Testis (tissue), 3 donors: ENCODE data around the gene CAD. TPM values are rescaled to one million over a fixed set of nuclear protein-coding genes. Genes with fewer than 3 reads are reported as not detected.
"Not testable (repeated sequence)": the region's sequence is repeated elsewhere in the genome, so short reads cannot be mapped to it uniquely, and the experiment has no call there.

Experiments
- DNase-seq: peaks from one replicate; pipeline ENCODE4 v3.0.0-alpha.2; 2019
- H3K27ac ChIP-seq, 2 donors: fragments of 200-600 bp; sonication (generic); one replicate each; pipeline ENCODE4 v1.5.1; 2019
- H3K27me3 ChIP-seq: fragments of 200-600 bp; sonication (generic); one replicate; pipeline ENCODE4 v1.5.1; 2019
- H3K36me3 ChIP-seq: fragments of 200-600 bp; sonication (generic); one replicate; pipeline ENCODE4 v1.5.1; 2017; ENCODE audit warnings: low read depth; ENCODE audit errors: missing control alignments
- H3K4me1 ChIP-seq: fragments of 200-600 bp; sonication (generic); one replicate; pipeline ENCODE4 v1.5.1; 2019
- H3K4me3 ChIP-seq, 2 donors: fragments of 200-600 bp; sonication (generic); one replicate each; pipeline ENCODE4 v1.5.1; 2017 to 2019
- H3K9me3 ChIP-seq: fragments of 200-600 bp; sonication (generic); one replicate; pipeline ENCODE4 v1.5.1; 2017
- CTCF ChIP-seq, 3 experiments: fragments of 450-650 bp in 2 of 3; fragments of 200-600 bp in 1 of 3; sonication (generic) in 1 of 3; IDR thresholded peaks; one replicate each; pipeline ENCODE4 v1.5.1; 2016 to 2019; ENCODE audit warnings: antibody characterized with exemption in 3 of 3, mild to moderate bottlenecking in 2 of 3, moderate library complexity in 1 of 3
- POLR2A ChIP-seq: fragments of 450-650 bp; IDR thresholded peaks from one replicate; pipeline ENCODE4 v1.6.1; 2017; ENCODE audit warnings: antibody characterized with exemption, mild to moderate bottlenecking, moderate library complexity
- whole genome bisulfite sequencing, 2 donors: methylation state at CpG; one replicate each; pipeline ENCODE4 v1.1.5; 2018; 5-methylcytosine and 5-hydroxymethylcytosine counted together
- intact Hi-C: fragments of 100-400 bp; cut with DNase I; formaldehyde crosslinking; loops from one replicate; pipeline ENCODE4 v1.15.1; 2023; ENCODE audit warnings: low total_unique reads
- polyA plus RNA-seq: library from polyadenylated mRNA; stranded (reverse); fragments of 350-450 nt; fragmentation: Illumina TruSeq; extraction: RNeasy Lipid Tissue Mini Kit (QIAGEN cat#74804); gene quantifications from one replicate; pipeline ENCODE4 v1.2.3, GENCODE V29; 2014; ENCODE audit warnings: low read depth, low replicate concordance; ENCODE audit not compliant: insufficient read depth
- total RNA-seq, 2 donors: library from RNA; depleted of rRNA; stranded (reverse); fragments of >200 nt; gene quantifications; one replicate each; pipeline ENCODE4 v1.2.3, GENCODE V29; 2016

Gene CAD
- total and polyA plus RNA-seq, 3 donors from 2014 or later: 40.0 to 66.9 (median 62.5) TPM

- Histone ChIP-seq H3K4me1 (peaks cover 4% of the 10 kb centered on the region), H3K27ac (no peak overlapping the region), H3K9me3 (no peaks in the 10 kb centered on the region), H3K4me3 (no peak overlapping the region), H3K36me3 (no peaks in the 10 kb centered on the region), H3K27me3 (no peaks in the 10 kb centered on the region)
- DNase-seq: no peak
- intact Hi-C loops: no loop called here
- TF ChIP-seq POLR2A (no peak), CTCF (IDR thresholded peaks at IDR 0.05) (no peak)
- 84 to 96% methylated on average over 8 of the region's 8 CpGs for WGBS, 2 donors
Measured at GRCh38 chr2:27189989-27190388, 27.2 kb upstream of the CAD start.

- H3K9me3 ChIP-seq: no peaks in the 10 kb centered on the region
- peak; percentile 61 to 66 (median 66) for TF ChIP-seq CTCF (IDR thresholded peaks at IDR 0.05)
- no peak for TF ChIP-seq POLR2A
- peak; percentile 82 for DNase-seq
- WGBS, 2 donors: 55 to 61% methylated on average over 8 of the region's 8 CpGs
- H3K36me3 ChIP-seq: no peaks in the 10 kb centered on the region
- intact Hi-C loops: no loop called here
- no peaks in the 10 kb centered on the region for H3K27me3 ChIP-seq
- no peaks in the 10 kb centered on the region for H3K4me1 ChIP-seq
- no peak overlapping the region for H3K4me3 ChIP-seq
- H3K27ac ChIP-seq: no peak overlapping the region
Measured at GRCh38 chr2:27191070-27191829, 25.9 kb upstream of the CAD start.

- no peak for DNase-seq
- Histone ChIP-seq H3K9me3 (no peaks in the 10 kb centered on the region), H3K4me3 (no peak overlapping the region), H3K27ac (peak overlapping the region in 1 of 2 donors; percentile 53), H3K4me1 (peaks cover 5% of the 10 kb centered on the region), H3K36me3 (no peaks in the 10 kb centered on the region), H3K27me3 (no peaks in the 10 kb centered on the region)
- intact Hi-C loops: no loop called here
- WGBS, 2 donors: 63 to 76% methylated on average over 17 of the region's 17 CpGs
- TF ChIP-seq CTCF (IDR thresholded peaks at IDR 0.05) (no peak), POLR2A (no peak)
Measured at GRCh38 chr2:27194538-27195354, 22.4 kb upstream of the CAD start.

- H3K27me3 ChIP-seq, H3K27ac ChIP-seq, H3K4me3 ChIP-seq, intact Hi-C loops, DNase-seq, H3K36me3 ChIP-seq, H3K4me1 ChIP-seq, H3K9me3 ChIP-seq: not testable (repeated sequence)
- WGBS, 2 donors: 89 to 97% methylated on average over 3 of the region's 3 CpGs
Measured at GRCh38 chr2:27195799-27196198, 21.4 kb upstream of the CAD start.

- H3K36me3 ChIP-seq, H3K4me1 ChIP-seq, H3K27me3 ChIP-seq, H3K4me3 ChIP-seq, DNase-seq, H3K9me3 ChIP-seq, intact Hi-C loops: not testable (repeated sequence)
- H3K27ac ChIP-seq: peak overlapping the region; percentile 75 to 87
- WGBS, 2 donors: 85 to 98% methylated on average over 3 of the region's 3 CpGs
Measured at GRCh38 chr2:27198068-27198467, 19.1 kb upstream of the CAD start.
